ENCODE measurements around the gene KNSTRN. TPM values are rescaled to one million over a fixed set of nuclear protein-coding genes. Genes with fewer than 3 reads are reported as not detected.

KNSTRN gene
- total and polyA plus RNA-seq, 2 of the 13 experiments (the other 11 are each of a cell fraction or from before 2014, with no cell fraction given): 20.3 to 62.3 TPM

GRCh38 chr15:40367686-40368611, 14.6 kb upstream of the KNSTRN start (continued):
- TF ChIP-seq ZBTB4 (CRISPR knock-in tag; IDR thresholded peaks at IDR 0.05; ENCODE audit: borderline replicate concordance): peak; percentile 65; the same call in 1 of the 2 replicates
- no peak for TF ChIP-seq CHD4 (IDR thresholded peaks at IDR 0.05; ENCODE audit: borderline replicate concordance, low read length)
- TF ChIP-seq ZNF572 (CRISPR knock-in tag; IDR thresholded peaks at IDR 0.05): no peak
- TF ChIP-seq ZNF34 (CRISPR knock-in tag; IDR thresholded peaks at IDR 0.05; ENCODE audit: borderline replicate concordance): no peak
- peak; percentile 32; the same call in 1 of the 2 replicates for TF ChIP-seq FOXK1 (CRISPR knock-in tag; IDR thresholded peaks at IDR 0.05; ENCODE audit: borderline replicate concordance, low read depth)
- no peak for TF ChIP-seq IKZF1 (IDR thresholded peaks at IDR 0.05)
- no peak for TF ChIP-seq ZNF775 (CRISPR knock-in tag; IDR thresholded peaks at IDR 0.05; ENCODE audit: borderline replicate concordance)
- TF ChIP-seq BCL6 (CRISPR knock-in tag; IDR thresholded peaks at IDR 0.05): peak; percentile 54
- peak; percentile 94 for TF ChIP-seq ZNF253 (CRISPR knock-in tag; IDR thresholded peaks at IDR 0.05; ENCODE audit: borderline replicate concordance)
- TF ChIP-seq MLXIP (CRISPR knock-in tag; IDR thresholded peaks at IDR 0.05; ENCODE audit: borderline replicate concordance): 0 out of 2 replicates have a peak, but pooled peaks have one; percentile 79
- peak; percentile 58; the same call in 1 of the 2 replicates for TF ChIP-seq GATAD1 (CRISPR knock-in tag; IDR thresholded peaks at IDR 0.05)
- TF ChIP-seq ZBTB14 (CRISPR knock-in tag; IDR thresholded peaks at IDR 0.05): peak; percentile 70
- peak; percentile 36; the same call in 1 of the 2 replicates for TF ChIP-seq HBP1 (CRISPR knock-in tag; IDR thresholded peaks at IDR 0.05; ENCODE audit: low read depth)
- peak; percentile 86 for TF ChIP-seq ZNF503 (CRISPR knock-in tag; IDR thresholded peaks at IDR 0.05)
- no peak for TF ChIP-seq SNAI1 (CRISPR knock-in tag; IDR thresholded peaks at IDR 0.05; ENCODE audit: borderline replicate concordance)
- no peak for TF ChIP-seq NR3C1 (CRISPR knock-in tag; IDR thresholded peaks at IDR 0.05)
- TF ChIP-seq SP140L (CRISPR knock-in tag; IDR thresholded peaks at IDR 0.05; ENCODE audit: borderline replicate concordance): peak; percentile 55; the same call in 1 of the 2 replicates
